Testis (tissue), 2 donors: ENCODE results near the gene PLSCR4.

Experiments used
- POLR2A ChIP-seq: fragments of 450-650 bp; IDR thresholded peaks from one replicate; pipeline ENCODE4 v1.6.1; 2017; ENCODE audit warnings: antibody characterized with exemption, mild to moderate bottlenecking, moderate library complexity
- TF ChIP-seq, protein P1 (sequence below), 3 experiments: fragments of 450-650 bp in 2 of 3; fragments of 200-600 bp in 1 of 3; sonication (generic) in 1 of 3; IDR thresholded peaks; one replicate each; pipeline ENCODE4 v1.5.1; 2016 to 2019; ENCODE audit warnings: antibody characterized with exemption in 3 of 3, mild to moderate bottlenecking in 2 of 3, moderate library complexity in 1 of 3

DNA sequence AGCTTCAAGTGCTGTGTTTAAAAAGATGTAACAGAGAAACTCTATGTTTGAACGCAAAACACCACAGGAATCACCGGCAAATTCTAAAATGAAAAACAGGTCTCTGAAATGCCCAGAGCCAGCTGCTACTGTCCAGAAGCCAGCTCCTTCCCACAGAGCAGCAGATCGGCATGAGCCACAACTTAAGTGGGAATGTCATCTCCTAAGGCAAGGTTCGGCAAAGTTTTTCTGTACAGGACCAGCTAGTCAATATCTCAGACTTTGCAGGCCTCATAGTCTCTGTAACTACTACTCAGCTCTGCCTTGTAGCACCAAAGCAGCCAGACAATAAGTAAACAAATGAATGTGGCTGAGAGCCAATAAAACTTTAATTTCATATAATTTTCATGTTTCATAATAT lies 94.8 kb downstream of the PLSCR4 start:
- TF ChIP-seq, protein P1, sequence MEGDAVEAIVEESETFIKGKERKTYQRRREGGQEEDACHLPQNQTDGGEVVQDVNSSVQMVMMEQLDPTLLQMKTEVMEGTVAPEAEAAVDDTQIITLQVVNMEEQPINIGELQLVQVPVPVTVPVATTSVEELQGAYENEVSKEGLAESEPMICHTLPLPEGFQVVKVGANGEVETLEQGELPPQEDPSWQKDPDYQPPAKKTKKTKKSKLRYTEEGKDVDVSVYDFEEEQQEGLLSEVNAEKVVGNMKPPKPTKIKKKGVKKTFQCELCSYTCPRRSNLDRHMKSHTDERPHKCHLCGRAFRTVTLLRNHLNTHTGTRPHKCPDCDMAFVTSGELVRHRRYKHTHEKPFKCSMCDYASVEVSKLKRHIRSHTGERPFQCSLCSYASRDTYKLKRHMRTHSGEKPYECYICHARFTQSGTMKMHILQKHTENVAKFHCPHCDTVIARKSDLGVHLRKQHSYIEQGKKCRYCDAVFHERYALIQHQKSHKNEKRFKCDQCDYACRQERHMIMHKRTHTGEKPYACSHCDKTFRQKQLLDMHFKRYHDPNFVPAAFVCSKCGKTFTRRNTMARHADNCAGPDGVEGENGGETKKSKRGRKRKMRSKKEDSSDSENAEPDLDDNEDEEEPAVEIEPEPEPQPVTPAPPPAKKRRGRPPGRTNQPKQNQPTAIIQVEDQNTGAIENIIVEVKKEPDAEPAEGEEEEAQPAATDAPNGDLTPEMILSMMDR (IDR thresholded peaks at IDR 0.05): no peak
- TF ChIP-seq POLR2A: no peak
